Tibial artery (tissue), 4 donors: ENCODE measurements around the gene ITPK1.

Experiments
- DNase-seq, 2 donors: peaks; one replicate each; pipeline ENCODE4 v3.0.0-alpha.2; 2019
- H3K27ac ChIP-seq, 2 donors: fragments of 200-600 bp; sonication (generic) in 1 of 2; 1 replicate in 1 of 2; 2 replicates in 1 of 2; pipeline ENCODE4 v1.5.1; 2018 to 2019; ENCODE audit warnings: mild to moderate bottlenecking in 1 of 2
- H3K27me3 ChIP-seq, 2 donors: fragments of 200-600 bp; sonication (generic) in 1 of 2; one replicate each; pipeline versions ENCODE4 v1.5.1 to v1.6.0; 2016 to 2019
- H3K36me3 ChIP-seq, 3 donors: fragments of 200-600 bp; sonication (generic) in 2 of 3; one replicate each; pipeline ENCODE4 v1.5.1; 2016 to 2019; ENCODE audit warnings: mild to moderate bottlenecking in 2 of 3
- H3K4me1 ChIP-seq, 4 donors: fragments of 200-600 bp; sonication (generic) in 2 of 4; 1 replicate in 3 of 4; 2 replicates in 1 of 4; pipeline ENCODE4 v1.5.1; 2016 to 2019
- H3K4me3 ChIP-seq, 2 donors: fragments of 200-600 bp; sonication (generic) in 1 of 2; 1 replicate in 1 of 2; 2 replicates in 1 of 2; pipeline ENCODE4 v1.5.1; 2018 to 2019; ENCODE audit warnings: mild to moderate bottlenecking in 2 of 2
- H3K9me3 ChIP-seq, 3 donors: fragments of 200-600 bp; sonication (generic) in 1 of 3; one replicate each; pipeline ENCODE4 v1.5.1; 2016 to 2019
- intact Hi-C: fragments of 100-400 bp; cut with DNase I; formaldehyde crosslinking; loops from one replicate; pipeline ENCODE4 v1.15.0; 2023; ENCODE audit warnings: low total_unique reads
- TF ChIP-seq, protein P1 (sequence below), 2 experiments: fragments of 200-600 bp in 1 of 2; fragments of 450-650 bp in 1 of 2; IDR thresholded peaks; one replicate each; pipeline ENCODE4 v1.5.1; 2017 to 2019; ENCODE audit warnings: antibody characterized with exemption in 2 of 2, mild to moderate bottlenecking in 1 of 2, moderate library complexity in 1 of 2

Gene ITPK1

DNA sequence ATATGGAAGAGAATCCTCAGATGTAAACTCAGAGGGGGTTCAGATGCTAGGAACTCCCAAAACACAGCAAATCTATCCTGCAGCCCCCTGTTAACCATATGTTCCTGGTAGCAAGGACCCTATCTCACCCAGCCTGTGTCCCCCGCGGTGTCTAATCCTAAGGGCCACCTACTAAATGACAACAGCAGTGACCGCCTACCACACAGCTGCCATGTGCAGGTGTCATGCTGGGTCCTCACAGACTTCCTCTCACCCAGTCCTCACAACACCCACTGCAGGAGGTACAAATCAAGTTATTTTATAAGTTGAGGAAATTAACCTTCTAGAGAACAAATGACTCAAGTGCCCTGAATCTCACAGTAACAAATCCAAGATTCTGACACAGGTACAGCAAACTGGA lies 73.9 kb downstream of the ITPK1 start:
- H3K36me3 ChIP-seq, result no peaks in the 10 kb centered on the region
- H3K9me3 ChIP-seq, result no peaks in the 10 kb centered on the region
- H3K27me3 ChIP-seq, result no peaks in the 10 kb centered on the region
- TF ChIP-seq, protein P1, sequence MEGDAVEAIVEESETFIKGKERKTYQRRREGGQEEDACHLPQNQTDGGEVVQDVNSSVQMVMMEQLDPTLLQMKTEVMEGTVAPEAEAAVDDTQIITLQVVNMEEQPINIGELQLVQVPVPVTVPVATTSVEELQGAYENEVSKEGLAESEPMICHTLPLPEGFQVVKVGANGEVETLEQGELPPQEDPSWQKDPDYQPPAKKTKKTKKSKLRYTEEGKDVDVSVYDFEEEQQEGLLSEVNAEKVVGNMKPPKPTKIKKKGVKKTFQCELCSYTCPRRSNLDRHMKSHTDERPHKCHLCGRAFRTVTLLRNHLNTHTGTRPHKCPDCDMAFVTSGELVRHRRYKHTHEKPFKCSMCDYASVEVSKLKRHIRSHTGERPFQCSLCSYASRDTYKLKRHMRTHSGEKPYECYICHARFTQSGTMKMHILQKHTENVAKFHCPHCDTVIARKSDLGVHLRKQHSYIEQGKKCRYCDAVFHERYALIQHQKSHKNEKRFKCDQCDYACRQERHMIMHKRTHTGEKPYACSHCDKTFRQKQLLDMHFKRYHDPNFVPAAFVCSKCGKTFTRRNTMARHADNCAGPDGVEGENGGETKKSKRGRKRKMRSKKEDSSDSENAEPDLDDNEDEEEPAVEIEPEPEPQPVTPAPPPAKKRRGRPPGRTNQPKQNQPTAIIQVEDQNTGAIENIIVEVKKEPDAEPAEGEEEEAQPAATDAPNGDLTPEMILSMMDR (IDR thresholded peaks at IDR 0.05), result no peak
- peak overlapping the region; percentile 80 for H3K27ac ChIP-seq
- no peak for DNase-seq
- intact Hi-C loops, result no loop called here
- H3K4me3 ChIP-seq, result no peak overlapping the region
- peaks cover 0 to 90% (median 60%) of the 10 kb centered on the region in 4 donors for H3K4me1 ChIP-seq

DNA sequence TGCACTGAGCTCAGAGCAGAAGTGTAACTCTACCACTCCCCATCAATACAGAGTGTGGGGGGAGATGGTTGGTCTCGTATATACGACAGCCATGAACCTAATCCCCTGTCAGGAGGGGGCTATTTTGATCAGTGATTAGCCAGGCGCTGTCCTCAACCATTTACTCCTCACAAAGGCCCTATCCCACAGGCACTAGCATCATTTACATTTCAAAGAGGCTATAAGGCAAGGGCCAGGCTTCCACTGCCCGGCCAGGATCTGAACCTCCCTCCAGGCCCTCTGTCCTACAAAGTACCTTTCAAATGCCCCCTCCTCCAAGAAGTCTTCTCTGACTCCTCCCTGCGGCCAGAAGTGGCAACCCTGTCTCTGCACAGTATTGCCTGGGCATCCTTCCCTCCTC lies 74.7 kb downstream of the ITPK1 start:
- intact Hi-C loops, result no loop called here
- no peak for DNase-seq
- TF ChIP-seq, protein P1 (IDR thresholded peaks at IDR 0.05), result no peak
- Histone ChIP-seq H3K4me1 (peaks cover 0 to 90% (median 68%) of the 10 kb centered on the region in 4 donors), H3K27me3 (no peaks in the 10 kb centered on the region), H3K36me3 (no peaks in the 10 kb centered on the region), H3K27ac (peak overlapping the region; percentile 80), H3K4me3 (no peak overlapping the region), H3K9me3 (no peaks in the 10 kb centered on the region)

DNA sequence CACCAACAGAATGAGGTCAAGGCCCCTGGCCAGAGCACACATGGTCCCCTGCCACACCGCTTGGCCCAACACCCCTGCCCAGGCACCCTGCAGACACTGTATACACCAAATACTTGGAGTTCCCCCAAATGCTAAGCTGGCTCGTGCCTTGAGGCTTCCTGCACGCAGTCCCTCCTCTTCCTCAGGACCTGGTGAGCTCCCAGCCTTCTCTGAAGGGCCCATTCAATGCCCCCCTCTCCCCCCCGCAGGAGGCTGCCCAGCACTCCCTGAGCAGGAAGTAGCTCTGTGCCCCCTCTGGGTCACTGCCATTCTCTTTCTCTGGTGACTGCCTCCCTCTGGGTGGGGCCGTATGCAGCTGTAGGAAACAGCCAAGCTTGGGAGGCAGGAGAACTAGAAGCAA lies 75.3 kb downstream of the ITPK1 start:
- Histone ChIP-seq H3K4me3 (no peak overlapping the region), H3K36me3 (no peaks in the 10 kb centered on the region), H3K27me3 (no peaks in the 10 kb centered on the region), H3K4me1 (peaks cover 0 to 92% (median 71%) of the 10 kb centered on the region in 4 donors), H3K27ac (peak overlapping the region; percentile 80), H3K9me3 (no peaks in the 10 kb centered on the region)
- TF ChIP-seq, protein P1 (IDR thresholded peaks at IDR 0.05), result no peak
- no peak for DNase-seq
- intact Hi-C loops, result no loop called here

DNA sequence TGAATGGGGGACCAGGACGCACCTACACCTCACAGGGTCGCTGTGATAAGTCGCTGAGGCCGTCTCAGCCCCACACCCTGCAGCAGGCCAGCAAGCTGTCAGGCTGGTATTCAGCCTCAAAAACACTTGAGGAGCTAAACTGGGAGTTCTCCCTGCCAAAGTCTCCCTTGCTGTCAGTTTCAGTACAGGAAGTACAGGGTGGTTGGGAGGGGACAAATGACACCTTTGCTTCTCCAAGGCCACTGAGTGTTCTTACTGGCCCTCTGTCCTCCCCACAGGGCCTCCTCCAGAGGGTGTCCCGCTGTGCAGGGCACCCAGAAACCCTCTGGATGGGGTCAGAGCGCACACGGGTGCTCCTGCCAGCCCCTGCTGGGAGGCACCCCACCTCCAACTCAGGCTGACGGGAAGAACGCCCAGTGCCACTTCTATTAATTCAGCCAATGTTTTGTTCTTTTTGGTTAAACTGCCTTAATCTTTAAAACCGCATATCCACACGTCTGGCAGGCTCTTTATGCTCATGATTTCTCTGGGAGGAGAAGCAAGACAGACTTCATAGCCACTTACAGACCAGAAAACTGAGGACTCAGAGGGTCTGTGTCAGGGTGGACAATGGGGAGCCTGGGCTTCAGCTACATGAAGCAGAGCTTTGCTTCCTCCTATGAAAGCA lies 75.9 kb downstream of the ITPK1 start:
- TF ChIP-seq, protein P1 (IDR thresholded peaks at IDR 0.05), result no peak
- Histone ChIP-seq H3K4me3 (no peak overlapping the region), H3K27me3 (no peaks in the 10 kb centered on the region), H3K9me3 (no peaks in the 10 kb centered on the region), H3K36me3 (no peaks in the 10 kb centered on the region), H3K4me1 (peaks cover 0 to 86% (median 72%) of the 10 kb centered on the region in 4 donors), H3K27ac (peak overlapping the region; percentile 80)
- intact Hi-C loops, result no loop called here
- DNase-seq, result no peak

DNA sequence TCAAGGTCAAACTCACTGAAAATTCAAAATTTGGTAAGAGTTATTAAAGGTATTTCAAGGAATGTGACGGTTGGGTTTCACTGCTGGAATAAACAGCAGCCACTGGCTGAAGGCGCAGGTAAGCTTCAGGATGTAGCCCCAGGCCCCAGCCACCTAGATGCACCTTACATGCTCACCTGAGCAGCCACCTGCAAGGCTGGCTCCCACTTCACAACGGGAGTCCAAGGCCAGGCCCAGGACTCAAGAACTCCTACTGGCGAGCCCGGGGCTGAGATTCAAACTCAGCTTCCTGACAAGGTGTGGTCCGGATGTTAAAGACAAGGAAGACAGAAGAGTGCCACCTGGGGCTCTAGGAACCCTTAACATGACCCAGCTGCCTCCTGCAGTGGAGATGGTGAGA lies 78.4 kb downstream of the ITPK1 start:
- intact Hi-C loops, result no loop called here
- Histone ChIP-seq H3K4me3 (no peak overlapping the region), H3K4me1 (peaks cover 4 to 80% (median 64%) of the 10 kb centered on the region in 4 donors), H3K27ac (peak overlapping the region; percentile 51 to 66), H3K27me3 (no peaks in the 10 kb centered on the region), H3K9me3 (no peaks in the 10 kb centered on the region), H3K36me3 (no peaks in the 10 kb centered on the region)
- DNase-seq, result no peak
- TF ChIP-seq, protein P1 (IDR thresholded peaks at IDR 0.05), result no peak
